Measurements from ENCODE around the gene NPLOC4. TPM values are rescaled to one million over a fixed set of nuclear protein-coding genes. Genes with fewer than 3 reads are reported as not detected.

NPLOC4 gene
- 10 to 100 TPM; 75.9 to 87.7 TPM for total RNA-seq

GRCh38 chr17:81636505-81637288, at the start of gene NPLOC4, which contains the start of gene TSPAN10:
Gene NPLOC4 (minus strand): TSS chr17:81637112. CDS start chr17:81636930, 182 bp downstream.
Gene TSPAN10 (plus strand): TSS chr17:81637196. CDS start chr17:81642413, 5,217 bp downstream.
- DNase-seq: peak; percentile 80
- H3K4me3 Mint-ChIP-seq: peak within 1 kb of the TSS; percentile 94
- H3K27ac Mint-ChIP-seq: peak within 1 kb of the TSS; percentile 88
- intact Hi-C loops (cut with micrococcal nuclease): no loop called here
- peak; percentile 91 for ATAC-seq
- no peaks in the 10 kb centered on the region for H3K27me3 Mint-ChIP-seq
- POLR2A ChIA-PET: interaction anchor here (1.2 to 1.7 kb wide), 3 partner anchors 10 to 26 kb away, joined by 3 to 6 read pairs (median 3); no protein-coding TSS in a partner anchor
- CTCF ChIA-PET: interaction anchor here (0.6 kb wide), 1 partner anchor 35 kb away, joined by 3 read pairs; no protein-coding TSS in a partner anchor
- TF ChIP-seq CTCF (IDR thresholded peaks at IDR 0.05): no peak
- H3K36me3 Mint-ChIP-seq (ENCODE audit: low read depth): peaks cover 9% of the 10 kb centered on the region
- H3K9me3 Mint-ChIP-seq: no peaks in the 10 kb centered on the region
- peaks cover 22% of the 10 kb centered on the region for H3K4me1 Mint-ChIP-seq (ENCODE audit: low read depth)

GRCh38 chr17:81686614-81687013, 49.7 kb upstream of the NPLOC4 start:
- no peak overlapping the region for H3K27ac Mint-ChIP-seq
- no peak for ATAC-seq
- H3K36me3 Mint-ChIP-seq (ENCODE audit: low read depth): peaks cover 46% of the 10 kb centered on the region
- no peaks in the 10 kb centered on the region for H3K27me3 Mint-ChIP-seq
- H3K4me3 Mint-ChIP-seq: no peak overlapping the region
- no peak for DNase-seq
- H3K4me1 Mint-ChIP-seq (ENCODE audit: low read depth): peaks cover 35% of the 10 kb centered on the region
- intact Hi-C loops (cut with micrococcal nuclease): no loop called here
- ChIA-PET CTCF (no interaction called here), POLR2A (interaction anchor here (6.7 kb wide), 1 partner anchor 17 kb away, joined by 73 read pairs; the partner anchor contains the start of gene MRPL12)
- no peaks in the 10 kb centered on the region for H3K9me3 Mint-ChIP-seq
- TF ChIP-seq CTCF (IDR thresholded peaks at IDR 0.05): no peak

- intact Hi-C loops (cut with micrococcal nuclease): no loop called here
- H3K27ac Mint-ChIP-seq: peak overlapping the region; percentile 77
- no peak for ATAC-seq
Measured at GRCh38 chr17:81685108-81685507, 48.2 kb upstream of the NPLOC4 start.

GRCh38 chr17:81684442-81684911, 47.6 kb upstream of the NPLOC4 start:
- Mint-ChIP-seq H3K27me3 (no peaks in the 10 kb centered on the region), H3K4me1 (ENCODE audit: low read depth) (peaks cover 35% of the 10 kb centered on the region), H3K36me3 (ENCODE audit: low read depth) (peaks cover 45% of the 10 kb centered on the region), H3K9me3 (no peaks in the 10 kb centered on the region), H3K4me3 (peak overlapping the region; percentile 93), H3K27ac (peak overlapping the region; percentile 77)
- DNase-seq: peak; percentile 48
- no peak for ATAC-seq
- CTCF ChIA-PET: interaction anchor here (1.1 to 2.7 kb wide), 4 partner anchors 9 to 185 kb away, joined by 3 to 11 read pairs (median 4); partner anchors contain the start of gene MRPL12
- no peak for TF ChIP-seq CTCF (IDR thresholded peaks at IDR 0.05)
- POLR2A ChIA-PET: interaction anchor here (0.5 to 6.7 kb wide), 12 partner anchors 9 to 183 kb away, joined by 3 to 73 read pairs (median 8); partner anchors contain the start of genes CCDC137, FAAP100, MRPL12 and OXLD1
- intact Hi-C loops (cut with micrococcal nuclease): no loop called here

More at GRCh38 chr17:81685108-81685507, 48.2 kb upstream of the NPLOC4 start:
- Mint-ChIP-seq H3K27me3 (no peaks in the 10 kb centered on the region), H3K9me3 (no peaks in the 10 kb centered on the region), H3K36me3 (ENCODE audit: low read depth) (peaks cover 49% of the 10 kb centered on the region), H3K4me3 (peak overlapping the region; percentile 93), H3K4me1 (ENCODE audit: low read depth) (peaks cover 35% of the 10 kb centered on the region)
- POLR2A ChIA-PET: interaction anchor here (0.5 to 6.7 kb wide), 12 partner anchors 10 to 182 kb away, joined by 3 to 73 read pairs (median 8); partner anchors contain the start of genes CCDC137, FAAP100, MRPL12 and OXLD1
- CTCF ChIA-PET: interaction anchor here (1.1 to 2.7 kb wide), 3 partner anchors 10 to 169 kb away, joined by 3 to 11 read pairs (median 3); partner anchors contain the start of gene MRPL12
- TF ChIP-seq CTCF (IDR thresholded peaks at IDR 0.05): no peak
- peak; percentile 74 for DNase-seq

All from activated CD8-positive, alpha-beta T cell treated with anti-CD3 and anti-CD28 coated beads for 36 hours (primary cell).